MCF 10A (cell line): ENCODE results near the gene SOHLH2. TPM values are rescaled to one million over a fixed set of nuclear protein-coding genes. Genes with fewer than 3 reads are reported as not detected.

Experiments used
- BruUV-seq: library from RNA; stranded (reverse); fragments of 400-500 nt; replicated peaks from 2 replicates; lab custom pipeline; 2021; lab: Mats Ljungman, UMichigan
- CTCF ChIA-PET: fragments of 300-600 bp; sonication (Branson Sonifier 250); formaldehyde crosslinking; extraction: SDS; loops from one replicate; lab custom pipeline; 2021; ENCODE audit warnings: antibody characterized with exemption, inconsistent platforms; lab: Yijun Ruan, JAX
- POLR2A ChIA-PET: fragments of 300-600, 350-650 bp; sonication (Branson Sonifier 250); formaldehyde crosslinking; extraction: SDS; loops from one replicate; lab custom pipeline; 2020; ENCODE audit warnings: antibody characterized with exemption, inconsistent platforms; lab: Yijun Ruan, JAX
- DNase-seq: peaks from one replicate; pipeline ENCODE4 v3.0.0-alpha.2; 2018; ENCODE audit not compliant: unreplicated experiment
- H3K27ac Mint-ChIP-seq: one replicate; pipeline ENCODE4 v1.8.0; 2022; ENCODE audit warnings: mild to moderate bottlenecking, low read depth, mixed read lengths; ENCODE audit not compliant: unreplicated experiment
- H3K27me3 Mint-ChIP-seq: one replicate; pipeline ENCODE4 v1.8.0; 2022; ENCODE audit warnings: mixed read lengths; ENCODE audit not compliant: insufficient read depth, unreplicated experiment
- H3K36me3 Mint-ChIP-seq: one replicate; pipeline ENCODE4 v1.8.0; 2022; ENCODE audit warnings: mild to moderate bottlenecking, moderate library complexity, mixed read lengths; ENCODE audit not compliant: insufficient read depth, unreplicated experiment
- H3K4me1 Mint-ChIP-seq: one replicate; pipeline ENCODE4 v1.8.0; 2022; ENCODE audit warnings: mixed read lengths; ENCODE audit not compliant: insufficient read depth, unreplicated experiment
- H3K4me3 Mint-ChIP-seq: one replicate; pipeline ENCODE4 v1.8.0; 2022; ENCODE audit warnings: mild to moderate bottlenecking, moderate library complexity, mixed read lengths; ENCODE audit not compliant: unreplicated experiment
- H3K9me3 Mint-ChIP-seq: one replicate; pipeline ENCODE4 v1.8.0; 2022; ENCODE audit warnings: mixed read lengths; ENCODE audit not compliant: unreplicated experiment
- intact Hi-C: fragments of 100-400 bp; cut with micrococcal nuclease; formaldehyde crosslinking; loops from 2 replicates; pipeline ENCODE4 v1.14.1; 2022
- total RNA-seq: library from RNA; stranded (reverse); gene quantifications from 2 replicates; pipeline ENCODE4 v1.2.3, GENCODE V29; 2022
- TF ChIP-seq, protein P1 (sequence below): fragments of 200-600 bp; IDR thresholded peaks from one replicate; pipeline ENCODE4 v1.8.0; 2022; ENCODE audit warnings: antibody characterized with exemption, mild to moderate bottlenecking; ENCODE audit not compliant: unreplicated experiment

SOHLH2 gene
- total RNA-seq, 1 experiment from 2014 or later = 1.2 TPM

DNA sequence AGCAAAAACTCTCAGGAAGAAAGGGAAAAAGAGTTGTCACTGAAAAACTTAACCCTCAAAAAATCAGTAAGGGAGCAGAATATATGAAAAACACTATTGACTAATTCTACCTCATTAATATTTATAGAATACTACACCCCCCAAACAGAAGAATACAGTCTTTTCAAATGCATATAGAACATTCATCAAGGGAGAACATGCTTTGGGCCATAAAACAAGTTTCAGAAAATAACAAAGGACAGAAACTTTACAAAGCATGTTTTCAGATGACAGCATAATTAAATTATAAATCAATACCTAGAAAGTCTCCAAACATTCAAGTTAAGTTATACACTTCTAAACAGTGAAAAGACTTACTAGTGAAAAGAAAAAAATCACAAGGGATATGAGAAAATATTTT lies 30.5 kb downstream of the SOHLH2 start:
- Mint-ChIP-seq H3K4me3 (no peak overlapping the region), H3K9me3 (no peaks in the 10 kb centered on the region), H3K27ac (no peak overlapping the region), H3K4me1 (no peaks in the 10 kb centered on the region), H3K27me3 (no peaks in the 10 kb centered on the region), H3K36me3 (no peaks in the 10 kb centered on the region)
- intact Hi-C loops = no loop called here
- POLR2A ChIA-PET = no interaction called here
- TF ChIP-seq, protein P1, sequence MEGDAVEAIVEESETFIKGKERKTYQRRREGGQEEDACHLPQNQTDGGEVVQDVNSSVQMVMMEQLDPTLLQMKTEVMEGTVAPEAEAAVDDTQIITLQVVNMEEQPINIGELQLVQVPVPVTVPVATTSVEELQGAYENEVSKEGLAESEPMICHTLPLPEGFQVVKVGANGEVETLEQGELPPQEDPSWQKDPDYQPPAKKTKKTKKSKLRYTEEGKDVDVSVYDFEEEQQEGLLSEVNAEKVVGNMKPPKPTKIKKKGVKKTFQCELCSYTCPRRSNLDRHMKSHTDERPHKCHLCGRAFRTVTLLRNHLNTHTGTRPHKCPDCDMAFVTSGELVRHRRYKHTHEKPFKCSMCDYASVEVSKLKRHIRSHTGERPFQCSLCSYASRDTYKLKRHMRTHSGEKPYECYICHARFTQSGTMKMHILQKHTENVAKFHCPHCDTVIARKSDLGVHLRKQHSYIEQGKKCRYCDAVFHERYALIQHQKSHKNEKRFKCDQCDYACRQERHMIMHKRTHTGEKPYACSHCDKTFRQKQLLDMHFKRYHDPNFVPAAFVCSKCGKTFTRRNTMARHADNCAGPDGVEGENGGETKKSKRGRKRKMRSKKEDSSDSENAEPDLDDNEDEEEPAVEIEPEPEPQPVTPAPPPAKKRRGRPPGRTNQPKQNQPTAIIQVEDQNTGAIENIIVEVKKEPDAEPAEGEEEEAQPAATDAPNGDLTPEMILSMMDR = no peak
- DNase-seq = no peak
- BruUV-seq = no TSS peak
- CTCF ChIA-PET = no interaction called here

DNA sequence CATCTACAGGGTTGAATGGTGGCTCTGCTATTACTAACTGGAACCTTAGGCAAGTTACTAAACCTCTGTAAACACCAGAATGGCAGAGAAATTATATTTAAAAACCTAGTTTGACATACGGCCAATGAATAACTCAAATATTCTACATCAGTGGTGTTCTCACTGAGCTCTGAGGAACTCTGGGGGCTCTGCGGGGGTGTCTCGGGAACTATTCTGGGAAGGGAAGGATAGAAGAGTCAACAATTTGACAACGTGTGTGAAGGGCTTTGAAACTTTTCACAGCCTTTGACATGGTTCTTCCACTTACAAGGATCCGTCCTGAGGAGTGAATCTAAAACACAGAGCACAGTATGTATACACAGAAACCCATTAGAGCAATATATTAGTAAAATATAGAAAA lies 38.7 kb downstream of the SOHLH2 start:
- no peaks in the 10 kb centered on the region for H3K27me3 Mint-ChIP-seq
- H3K27ac Mint-ChIP-seq = no peak overlapping the region
- no TSS peak for BruUV-seq

DNA sequence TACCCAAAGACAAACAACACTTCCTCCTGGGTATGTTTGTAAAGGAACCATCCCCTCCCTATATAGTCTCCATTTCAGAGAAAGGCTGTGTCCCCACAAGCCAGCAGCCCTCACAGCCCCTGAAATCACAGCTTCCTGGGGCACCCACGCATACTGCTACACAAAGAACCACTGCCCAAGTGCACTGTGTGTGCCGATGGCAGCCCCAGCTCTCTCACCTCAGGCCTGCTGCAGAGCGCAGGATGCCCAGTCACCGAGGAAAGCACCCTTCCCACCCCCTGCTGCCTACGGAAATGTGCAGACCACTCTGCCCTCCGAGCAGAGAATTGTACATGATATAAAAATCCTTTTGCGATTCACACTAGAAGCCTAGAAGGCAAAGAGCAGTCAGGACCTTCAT lies 39.4 kb downstream of the SOHLH2 start:
- no peaks in the 10 kb centered on the region for H3K27me3 Mint-ChIP-seq
- H3K4me1 Mint-ChIP-seq = no peaks in the 10 kb centered on the region

More for the DNA sequence above, 38.7 kb downstream of the SOHLH2 start:
- intact Hi-C loops = no loop called here
- Mint-ChIP-seq H3K9me3 (no peaks in the 10 kb centered on the region), H3K36me3 (no peaks in the 10 kb centered on the region), H3K4me3 (no peak overlapping the region), H3K4me1 (no peaks in the 10 kb centered on the region)
- DNase-seq = no peak
- ChIA-PET CTCF (interaction anchor here (0.6 kb wide), 2 partner anchors 23 to 173 kb away, joined by 3 read pairs; no protein-coding TSS in a partner anchor), POLR2A (no interaction called here)
- TF ChIP-seq, protein P1 = no peak

DNA sequence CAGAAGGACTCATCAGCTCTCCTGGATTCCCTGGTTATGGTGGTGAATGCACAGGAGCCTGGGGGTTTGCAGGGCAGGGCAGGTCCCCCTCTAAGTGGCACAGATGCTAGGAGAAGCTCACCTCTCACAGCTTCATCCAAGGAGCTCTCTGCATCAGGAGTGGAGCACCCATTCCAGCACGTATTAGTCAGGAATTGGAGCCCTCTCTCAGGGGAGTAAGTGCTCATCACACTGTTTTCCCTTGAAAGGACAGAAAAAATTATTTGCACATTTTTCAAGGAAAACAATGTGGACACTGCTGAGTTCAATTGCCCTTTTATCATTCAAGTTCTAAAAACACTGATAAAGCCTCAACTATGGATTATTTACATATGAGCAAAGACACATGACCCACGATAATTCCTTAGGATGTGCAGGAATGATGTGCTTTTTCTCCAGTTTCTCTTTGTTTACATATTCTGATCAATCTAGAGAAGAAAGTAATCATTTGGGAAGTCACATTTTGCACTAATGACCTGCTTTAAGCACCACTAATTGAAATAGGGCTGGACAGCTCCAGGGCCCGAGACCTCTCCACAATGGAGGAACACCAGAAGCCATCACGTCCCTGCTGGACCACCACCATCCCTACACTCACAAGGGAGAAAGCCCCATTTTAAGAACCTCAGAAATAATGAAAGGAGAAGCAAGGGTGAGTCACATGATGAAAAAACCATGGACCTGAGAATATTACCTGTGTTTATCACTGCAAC lies 40.6 kb downstream of the SOHLH2 start:
- no peak for DNase-seq
- TF ChIP-seq, protein P1 = no peak
- POLR2A ChIA-PET = interaction anchor here (0.7 to 1.0 kb wide), 2 partner anchors 9 to 166 kb away, joined by 3 read pairs; no protein-coding TSS in a partner anchor
- no TSS peak for BruUV-seq
- intact Hi-C loops = no loop called here
- Mint-ChIP-seq H3K4me3 (no peak overlapping the region), H3K27me3 (no peaks in the 10 kb centered on the region), H3K36me3 (no peaks in the 10 kb centered on the region), H3K4me1 (no peaks in the 10 kb centered on the region), H3K9me3 (no peaks in the 10 kb centered on the region), H3K27ac (no peak overlapping the region)
- CTCF ChIA-PET = no interaction called here

More for the DNA sequence above, 39.4 kb downstream of the SOHLH2 start:
- Mint-ChIP-seq H3K36me3 (no peaks in the 10 kb centered on the region), H3K4me3 (no peak overlapping the region), H3K27ac (no peak overlapping the region), H3K9me3 (no peaks in the 10 kb centered on the region)
- TF ChIP-seq, protein P1 = no peak
- intact Hi-C loops = no loop called here
- ChIA-PET POLR2A (no interaction called here), CTCF (no interaction called here)
- no peak for DNase-seq
- no TSS peak for BruUV-seq
